HG03064 (cell line): Measurements from ENCODE around the gene PTK6.

Experiments used
- ATAC-seq: cut with Tn5 transposase; IDR thresholded peaks from one replicate; pipeline ENCODE4 v1.9.1; 2021; ENCODE audit warnings: low read depth; ENCODE audit not compliant: unreplicated experiment

Gene PTK6

GRCh38 chr20:63533388-63533787 is 3.8 kb downstream of the PTK6 start:
- ATAC-seq, result no peak

DNA sequence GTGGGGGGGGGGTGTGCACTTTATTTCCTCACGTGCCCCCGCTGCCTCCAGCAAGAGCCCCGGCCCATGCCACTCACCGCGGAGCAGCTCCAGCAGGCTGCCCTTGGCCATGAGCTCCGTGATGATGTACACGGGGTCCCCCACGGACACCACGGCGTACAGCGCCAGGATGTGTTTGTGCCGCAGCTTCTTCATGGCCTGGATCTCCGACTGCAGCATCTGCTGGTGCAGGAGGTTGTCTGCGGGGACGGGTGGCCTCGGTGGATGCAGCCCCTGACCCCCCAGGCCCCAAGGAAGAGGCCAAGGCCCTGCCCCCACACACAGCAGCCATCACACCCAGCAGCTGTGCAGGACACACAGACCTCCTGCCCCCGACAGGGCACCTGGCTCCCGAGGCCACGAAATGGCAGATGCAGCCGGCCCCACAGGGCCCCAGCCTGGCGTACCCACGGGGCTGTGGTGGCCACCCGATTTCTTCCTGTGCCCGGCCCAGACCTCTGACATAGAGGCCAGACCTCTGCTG is 4.7 kb downstream of the PTK6 start:
- ATAC-seq, result no peak

DNA sequence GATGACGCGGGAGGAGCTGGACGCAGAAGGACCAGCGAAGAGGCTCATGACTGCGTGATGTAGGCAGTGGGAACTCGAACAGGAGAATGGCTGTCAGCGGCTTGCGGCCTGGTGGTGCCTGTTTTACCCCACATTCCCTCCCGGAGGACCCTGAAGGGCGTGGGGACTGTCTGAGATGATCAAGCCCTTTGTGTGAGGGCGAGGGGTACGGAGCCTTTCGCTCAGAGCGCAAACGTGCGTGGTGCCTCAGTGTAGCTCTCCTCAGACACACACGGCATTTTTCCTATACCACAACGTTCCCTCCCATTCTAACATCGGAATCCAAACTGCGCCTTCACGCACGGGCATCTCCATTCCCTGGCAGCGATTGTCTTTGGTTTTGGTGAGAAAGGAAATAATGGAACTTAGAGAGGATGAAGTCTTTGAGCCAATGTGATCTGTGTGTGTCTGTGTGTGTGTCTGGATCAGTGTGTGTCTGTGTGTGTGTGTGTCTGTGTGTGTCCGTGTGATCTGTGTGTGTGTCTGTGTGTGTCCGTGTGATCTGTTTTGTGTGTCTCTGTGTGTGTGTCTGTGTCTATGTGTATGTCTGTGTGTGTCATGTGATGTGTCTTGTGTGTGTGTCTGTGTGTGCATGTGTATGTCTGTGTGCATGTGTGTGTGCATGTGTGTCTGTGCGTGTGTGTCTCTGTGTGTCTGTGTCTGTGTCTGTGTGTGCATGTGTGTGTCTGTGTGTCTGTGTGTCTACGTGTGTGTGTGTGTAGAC is 5.3 kb downstream of the PTK6 start:
- ATAC-seq, result no peak

- ATAC-seq, result no peak
Observed at GRCh38 chr20:63530788-63531160, 6.4 kb downstream of the PTK6 start.

- ATAC-seq, result no peak
Observed at GRCh38 chr20:63529861-63530787, 7.1 kb downstream of the PTK6 start.

- no peak for ATAC-seq
Observed at GRCh38 chr20:63529180-63529860, 7.9 kb downstream of the PTK6 start.

- ATAC-seq, result no peak
Observed at GRCh38 chr20:63527184-63527583, 10.0 kb downstream of the PTK6 start.

GRCh38 chr20:63525971-63526370 is 11.2 kb downstream of the PTK6 start:
- ATAC-seq, result no peak

- no peak for ATAC-seq
Observed at GRCh38 chr20:63525185-63525584, 12.0 kb downstream of the PTK6 start.

DNA sequence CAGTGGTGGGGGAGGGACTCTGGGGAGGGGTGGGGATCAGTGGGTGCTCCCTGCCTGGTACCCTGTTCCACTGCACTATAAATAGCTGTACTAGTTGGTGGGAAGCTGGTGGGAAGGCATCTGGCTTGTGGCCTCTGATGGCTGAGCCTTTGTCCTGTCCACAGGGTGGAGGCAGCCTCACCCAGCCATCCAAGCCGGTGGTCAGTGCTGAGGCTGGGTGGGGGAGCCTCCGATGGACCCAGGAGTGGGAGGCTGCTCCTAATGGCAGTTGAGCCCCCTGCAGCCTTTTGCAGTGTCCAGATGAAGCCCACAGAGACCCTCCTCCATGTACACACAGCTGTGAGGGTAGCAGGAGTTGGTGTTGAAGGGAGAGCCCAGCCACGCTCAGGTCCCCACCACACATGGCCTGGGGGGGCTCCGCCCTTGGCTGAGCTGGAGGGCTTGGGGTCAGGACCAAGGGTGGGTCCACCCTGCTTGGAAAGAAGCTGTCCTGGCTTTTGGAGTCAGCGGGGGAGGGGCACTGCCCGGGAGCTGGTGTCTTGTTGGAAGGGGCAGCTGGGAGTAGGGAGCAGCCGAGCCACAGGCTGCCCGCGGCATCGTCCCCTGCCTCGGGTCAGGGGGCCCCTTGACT is 14.1 kb downstream of the PTK6 start:
- no peak for ATAC-seq

- ATAC-seq, result no peak
Observed at GRCh38 chr20:63522091-63522868, 14.9 kb downstream of the PTK6 start.

GRCh38 chr20:63521602-63522001 is 15.6 kb downstream of the PTK6 start:
- no peak for ATAC-seq

- ATAC-seq, result peak; percentile 36
Observed at GRCh38 chr20:63520934-63521601, 16.1 kb downstream of the PTK6 start.

GRCh38 chr20:63520504-63520933 is 16.7 kb downstream of the PTK6 start, which contains the start of gene PPDPF:
TSS of gene PPDPF (plus strand) at chr20:63520765. CDS start at chr20:63521309, 544 bp downstream.
- ATAC-seq, result peak; percentile 54

GRCh38 chr20:63519668-63520503 is 17.3 kb downstream of the PTK6 start:
- ATAC-seq, result peak; percentile 33

DNA sequence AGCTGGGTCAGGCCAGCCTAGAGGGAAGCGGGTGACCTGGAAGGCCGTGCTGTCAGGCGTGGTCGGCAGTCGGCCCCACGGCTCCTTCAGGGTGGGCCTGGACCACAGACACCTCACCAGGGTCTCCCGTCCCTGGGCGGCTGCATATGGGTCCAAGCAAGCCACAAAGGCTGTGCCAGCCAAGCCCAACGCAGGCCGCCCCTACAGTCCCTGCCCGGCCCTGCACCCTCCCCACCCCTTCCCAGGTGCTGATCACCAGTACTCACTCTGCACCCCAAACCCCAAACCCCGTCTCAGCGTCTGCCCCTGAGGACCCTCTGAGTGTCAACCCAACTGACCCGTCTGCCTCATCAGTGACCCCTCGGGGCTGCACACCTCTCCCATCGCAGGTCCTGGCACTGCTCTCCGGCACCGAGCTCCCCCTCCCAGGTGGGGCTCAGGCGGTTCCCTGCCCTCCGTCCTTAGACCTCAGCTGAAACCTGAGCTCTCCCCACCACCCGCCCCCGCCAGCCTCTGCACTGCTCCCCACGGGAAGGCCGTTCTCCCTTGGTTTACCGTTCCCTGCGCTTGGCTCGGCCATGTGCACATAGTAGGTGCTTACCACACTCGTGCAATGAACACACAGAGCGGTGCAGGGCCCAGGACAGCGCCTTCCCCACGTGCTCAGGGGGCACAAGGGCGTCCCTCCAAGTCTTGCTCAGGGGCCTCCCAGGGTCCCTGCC is 18.1 kb downstream of the PTK6 start:
- ATAC-seq, result no peak

GRCh38 chr20:63518351-63518861 is 18.8 kb downstream of the PTK6 start:
- no peak for ATAC-seq
